ENCODE data around the gene ACOT7.

ACOT7 gene

DNA sequence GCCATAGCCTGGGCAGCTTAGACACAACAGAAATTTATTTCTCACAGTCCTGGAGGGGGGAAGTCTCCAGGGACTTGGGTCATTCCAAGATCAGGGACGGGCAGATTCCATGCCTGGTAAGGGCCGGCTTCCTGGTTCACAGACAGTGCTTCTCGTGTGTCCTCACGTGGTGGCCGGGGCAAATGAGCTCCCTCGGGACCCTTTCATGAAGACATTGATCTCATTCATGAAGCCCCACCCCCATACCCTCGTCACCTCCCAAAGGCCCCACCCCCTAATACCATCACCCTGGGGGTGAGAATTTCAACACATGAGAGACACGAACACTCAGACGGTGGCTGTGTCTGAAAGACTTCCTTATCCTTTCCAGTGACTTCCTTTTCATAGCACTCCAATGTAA, 51.5 kb downstream of the ACOT7 start:
- Mint-ChIP-seq H3K36me3 (ENCODE audit: low read depth) (peaks cover 48% of the 10 kb centered on the region), H3K27ac (no peak overlapping the region), H3K27me3 (no peaks in the 10 kb centered on the region), H3K9me3 (no peaks in the 10 kb centered on the region), H3K4me1 (ENCODE audit: low read depth) (peaks cover 6% of the 10 kb centered on the region), H3K4me3 (no peak overlapping the region)
- intact Hi-C loops (cut with micrococcal nuclease) = loop anchor here (5.0 kb wide), 1 partner anchor 230 kb away; no protein-coding TSS in a partner anchor

DNA sequence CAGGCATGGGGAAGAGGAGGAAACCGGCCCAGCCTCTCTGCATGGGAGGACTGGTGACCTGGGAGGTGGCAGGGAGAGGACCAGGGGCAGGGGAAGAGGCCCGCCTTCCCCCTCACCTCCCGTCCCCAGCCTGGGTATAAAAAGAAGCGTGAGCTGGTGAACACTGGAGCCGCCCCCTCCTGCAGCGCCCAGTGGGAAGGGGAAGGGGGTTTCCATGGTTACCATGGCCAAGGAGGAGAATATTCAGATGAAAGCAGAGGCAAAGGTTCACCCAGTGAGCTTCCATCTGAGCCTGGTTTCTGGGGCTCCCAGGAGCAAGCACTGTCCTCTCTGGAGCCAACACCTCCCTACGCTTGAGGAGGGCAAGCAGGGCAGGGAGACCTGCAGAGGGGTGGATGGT, 54.9 kb downstream of the ACOT7 start:
- Mint-ChIP-seq H3K36me3 (ENCODE audit: low read depth) (peaks cover 33% of the 10 kb centered on the region), H3K27ac (no peak overlapping the region)
- intact Hi-C loops (cut with micrococcal nuclease) = no loop called here

GRCh38 chr1:6336776-6337622, 56.6 kb downstream of the ACOT7 start:
- Mint-ChIP-seq H3K36me3 (ENCODE audit: low read depth) (peaks cover 45% of the 10 kb centered on the region), H3K9me3 (no peaks in the 10 kb centered on the region), H3K4me1 (ENCODE audit: low read depth) (peaks cover under 1% of the 10 kb centered on the region), H3K27me3 (no peaks in the 10 kb centered on the region), H3K27ac (no peak overlapping the region), H3K4me3 (no peak overlapping the region)
- intact Hi-C loops (cut with micrococcal nuclease) = no loop called here

More for the DNA sequence above, 54.9 kb downstream of the ACOT7 start:
- no peaks in the 10 kb centered on the region for H3K27me3 Mint-ChIP-seq
- H3K4me1 Mint-ChIP-seq (ENCODE audit: low read depth) = peaks cover 6% of the 10 kb centered on the region
- no peak overlapping the region for H3K4me3 Mint-ChIP-seq
- no peaks in the 10 kb centered on the region for H3K9me3 Mint-ChIP-seq

GRCh38 chr1:6334261-6334993, 59.1 kb downstream of the ACOT7 start:
- no peaks in the 10 kb centered on the region for H3K9me3 Mint-ChIP-seq
- H3K27ac Mint-ChIP-seq = no peak overlapping the region
- H3K27me3 Mint-ChIP-seq = no peaks in the 10 kb centered on the region
- H3K36me3 Mint-ChIP-seq (ENCODE audit: low read depth) = peaks cover 69% of the 10 kb centered on the region
- intact Hi-C loops (cut with micrococcal nuclease) = no loop called here
- H3K4me1 Mint-ChIP-seq (ENCODE audit: low read depth) = no peaks in the 10 kb centered on the region
- H3K4me3 Mint-ChIP-seq = no peak overlapping the region

DNA sequence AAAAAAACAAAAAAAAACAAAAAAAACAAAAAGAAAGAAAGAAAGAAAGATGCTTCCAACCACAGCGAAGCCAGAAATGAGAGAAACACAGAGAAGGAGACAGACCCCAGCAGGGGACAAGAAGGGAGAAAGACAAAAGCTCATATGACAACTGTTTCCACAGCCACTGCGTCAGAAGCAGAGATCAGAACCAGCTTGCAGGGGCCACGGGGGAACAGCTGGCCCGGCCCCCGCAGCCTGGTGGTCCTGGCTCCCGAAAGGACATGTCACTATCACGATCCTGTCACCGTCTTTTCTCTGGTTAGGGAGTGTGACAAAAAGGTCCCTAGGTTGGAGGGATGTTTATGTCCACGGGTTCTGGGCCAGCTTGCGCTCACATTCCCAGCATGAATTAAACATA, 60.7 kb downstream of the ACOT7 start:
- Mint-ChIP-seq H3K27me3 (no peaks in the 10 kb centered on the region), H3K36me3 (ENCODE audit: low read depth) (peaks cover 64% of the 10 kb centered on the region), H3K4me3 (no peak overlapping the region), H3K27ac (no peak overlapping the region), H3K4me1 (ENCODE audit: low read depth) (no peaks in the 10 kb centered on the region), H3K9me3 (no peaks in the 10 kb centered on the region)
- intact Hi-C loops (cut with micrococcal nuclease) = no loop called here

- H3K4me1 Mint-ChIP-seq (ENCODE audit: low read depth) = no peaks in the 10 kb centered on the region
- H3K4me3 Mint-ChIP-seq = no peak overlapping the region
- no peaks in the 10 kb centered on the region for H3K27me3 Mint-ChIP-seq
- no peaks in the 10 kb centered on the region for H3K9me3 Mint-ChIP-seq
- no peak overlapping the region for H3K27ac Mint-ChIP-seq
- intact Hi-C loops (cut with micrococcal nuclease) = no loop called here
- H3K36me3 Mint-ChIP-seq (ENCODE audit: low read depth) = peaks cover 66% of the 10 kb centered on the region
Measured at GRCh38 chr1:6331543-6332273, 61.9 kb downstream of the ACOT7 start.

- H3K36me3 Mint-ChIP-seq (ENCODE audit: low read depth) = peaks cover 72% of the 10 kb centered on the region
- intact Hi-C loops (cut with micrococcal nuclease) = no loop called here
- H3K27ac Mint-ChIP-seq = no peak overlapping the region
- no peaks in the 10 kb centered on the region for H3K27me3 Mint-ChIP-seq
- no peak overlapping the region for H3K4me3 Mint-ChIP-seq
- no peaks in the 10 kb centered on the region for H3K4me1 Mint-ChIP-seq (ENCODE audit: low read depth)
- H3K9me3 Mint-ChIP-seq = no peaks in the 10 kb centered on the region
Measured at GRCh38 chr1:6330410-6330911, 63.1 kb downstream of the ACOT7 start.

DNA sequence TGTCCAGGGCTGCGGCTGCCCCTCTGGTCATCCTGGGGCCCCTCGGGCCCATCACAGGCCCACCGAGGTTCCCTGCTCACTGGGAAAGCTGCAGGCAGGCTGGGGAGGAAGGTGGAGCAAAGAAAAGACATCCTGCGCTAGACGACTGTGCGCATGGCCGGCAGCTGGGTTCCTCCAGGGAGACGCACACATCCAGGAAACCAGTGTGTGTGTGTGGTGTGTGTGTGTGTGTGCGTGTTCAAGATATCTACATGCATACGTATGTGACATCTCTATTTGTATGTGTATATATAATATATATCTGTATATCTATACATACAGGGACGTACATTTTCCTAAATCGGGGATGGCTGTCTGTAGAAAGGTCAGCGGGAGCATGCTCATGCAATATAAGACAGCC, 63.7 kb downstream of the ACOT7 start:
- Mint-ChIP-seq H3K27ac (no peak overlapping the region), H3K36me3 (ENCODE audit: low read depth) (peaks cover 77% of the 10 kb centered on the region), H3K9me3 (no peaks in the 10 kb centered on the region), H3K4me1 (ENCODE audit: low read depth) (no peaks in the 10 kb centered on the region), H3K4me3 (no peak overlapping the region), H3K27me3 (no peaks in the 10 kb centered on the region)
- intact Hi-C loops (cut with micrococcal nuclease) = no loop called here

- H3K36me3 Mint-ChIP-seq (ENCODE audit: low read depth) = peaks cover 82% of the 10 kb centered on the region
Measured at GRCh38 chr1:6329396-6329795, 64.2 kb downstream of the ACOT7 start.

DNA sequence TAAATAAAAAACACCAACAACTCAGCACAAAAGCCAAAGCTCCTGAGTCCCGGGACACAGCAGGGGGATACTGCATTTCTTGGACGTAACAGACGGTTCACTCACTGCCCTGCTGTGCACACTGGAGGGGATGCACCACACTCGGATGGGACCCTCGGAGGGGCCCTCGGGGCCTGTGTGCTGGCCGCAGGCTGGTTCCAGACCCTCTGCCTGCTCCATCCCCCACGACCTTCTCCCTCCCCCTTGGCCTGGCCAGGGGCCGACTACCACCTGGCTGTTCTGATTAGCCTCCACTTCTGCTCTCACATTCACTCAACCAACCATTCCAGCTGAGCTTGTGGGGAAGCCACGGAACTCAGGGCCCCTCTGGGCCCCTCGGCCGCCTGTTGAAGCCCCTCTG, 64.9 kb downstream of the ACOT7 start:
- H3K4me3 Mint-ChIP-seq = no peak overlapping the region
- H3K27ac Mint-ChIP-seq = no peak overlapping the region
- H3K9me3 Mint-ChIP-seq = no peaks in the 10 kb centered on the region
- H3K27me3 Mint-ChIP-seq = no peaks in the 10 kb centered on the region
- peaks cover 82% of the 10 kb centered on the region for H3K36me3 Mint-ChIP-seq (ENCODE audit: low read depth)
- no peaks in the 10 kb centered on the region for H3K4me1 Mint-ChIP-seq (ENCODE audit: low read depth)
- intact Hi-C loops (cut with micrococcal nuclease) = no loop called here

More at GRCh38 chr1:6329396-6329795, 64.2 kb downstream of the ACOT7 start:
- H3K27me3 Mint-ChIP-seq = no peaks in the 10 kb centered on the region
- H3K4me3 Mint-ChIP-seq = no peak overlapping the region
- intact Hi-C loops (cut with micrococcal nuclease) = no loop called here
- H3K4me1 Mint-ChIP-seq (ENCODE audit: low read depth) = no peaks in the 10 kb centered on the region
- H3K27ac Mint-ChIP-seq = no peak overlapping the region
- no peaks in the 10 kb centered on the region for H3K9me3 Mint-ChIP-seq

DNA sequence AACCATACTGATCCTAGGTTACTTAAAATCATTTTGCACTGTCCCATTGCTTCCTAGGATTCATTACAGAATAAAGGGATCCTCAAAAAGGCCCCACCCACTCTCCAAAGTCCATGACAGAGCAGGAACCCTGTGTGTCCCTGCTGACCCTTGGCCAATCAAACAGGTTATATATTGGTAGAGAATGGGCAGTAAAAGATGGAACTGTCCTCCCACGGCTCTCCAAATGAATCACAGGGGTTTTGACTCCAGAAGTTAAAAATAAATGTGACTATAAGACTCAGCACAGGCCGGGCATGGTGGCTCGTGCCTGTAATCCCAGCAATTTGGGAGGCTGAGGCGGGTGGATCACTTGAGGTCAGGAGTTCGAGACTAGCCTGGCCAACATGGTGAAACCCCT, 65.5 kb downstream of the ACOT7 start:
- no peak overlapping the region for H3K4me3 Mint-ChIP-seq

DNA sequence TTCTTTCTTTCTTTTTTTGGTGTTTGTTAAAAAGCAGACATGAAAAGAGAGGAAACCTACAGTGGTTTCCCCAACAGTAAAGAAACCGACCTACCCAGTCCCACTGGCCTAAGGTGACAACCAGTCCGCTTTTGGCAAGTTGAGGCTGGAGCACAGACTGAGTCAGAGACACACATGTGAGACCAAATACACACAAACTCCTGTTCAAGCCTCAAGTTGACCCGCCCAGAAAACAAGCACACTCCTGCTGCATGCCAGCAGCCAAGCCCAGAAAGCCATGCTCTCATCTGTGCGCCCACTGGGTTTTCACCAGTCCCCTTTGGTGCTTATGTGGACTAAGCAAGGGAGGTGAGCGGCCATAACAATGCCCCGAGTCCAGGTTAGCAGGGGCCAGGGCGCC, 68.1 kb downstream of the ACOT7 start:
- Mint-ChIP-seq H3K27me3 (no peaks in the 10 kb centered on the region), H3K27ac (no peak overlapping the region), H3K4me3 (no peak overlapping the region), H3K36me3 (ENCODE audit: low read depth) (peaks cover 65% of the 10 kb centered on the region), H3K9me3 (no peaks in the 10 kb centered on the region), H3K4me1 (ENCODE audit: low read depth) (peaks cover 6% of the 10 kb centered on the region)
- intact Hi-C loops (cut with micrococcal nuclease) = no loop called here

More for the DNA sequence above, 65.5 kb downstream of the ACOT7 start:
- Mint-ChIP-seq H3K27me3 (no peaks in the 10 kb centered on the region), H3K36me3 (ENCODE audit: low read depth) (peaks cover 81% of the 10 kb centered on the region), H3K27ac (no peak overlapping the region), H3K9me3 (no peaks in the 10 kb centered on the region), H3K4me1 (ENCODE audit: low read depth) (no peaks in the 10 kb centered on the region)
- intact Hi-C loops (cut with micrococcal nuclease) = no loop called here

GRCh38 chr1:6322161-6322560, 71.4 kb downstream of the ACOT7 start:
- H3K9me3 Mint-ChIP-seq = no peaks in the 10 kb centered on the region
- no peaks in the 10 kb centered on the region for H3K27me3 Mint-ChIP-seq
- peaks cover 6% of the 10 kb centered on the region for H3K4me1 Mint-ChIP-seq (ENCODE audit: low read depth)
- intact Hi-C loops (cut with micrococcal nuclease) = no loop called here
- H3K27ac Mint-ChIP-seq = no peak overlapping the region
- H3K4me3 Mint-ChIP-seq = no peak overlapping the region
- H3K36me3 Mint-ChIP-seq (ENCODE audit: low read depth) = peaks cover 56% of the 10 kb centered on the region

- Mint-ChIP-seq H3K4me1 (ENCODE audit: low read depth) (peaks cover 6% of the 10 kb centered on the region), H3K36me3 (ENCODE audit: low read depth) (peaks cover 56% of the 10 kb centered on the region), H3K27ac (peak overlapping the region; percentile 42), H3K4me3 (no peak overlapping the region), H3K9me3 (no peaks in the 10 kb centered on the region), H3K27me3 (no peaks in the 10 kb centered on the region)
- intact Hi-C loops (cut with micrococcal nuclease) = no loop called here
Measured at GRCh38 chr1:6321205-6321604, 72.4 kb downstream of the ACOT7 start.
